HepG2 (cell line): Measurements from ENCODE around the gene SENP7. TPM values are rescaled to one million over a fixed set of nuclear protein-coding genes. Genes with fewer than 3 reads are reported as not detected.

Experiments
- AGO1 ChIP-seq: fragments of 200-400 bp; formaldehyde crosslinking; IDR thresholded peaks from 2 replicates; pipeline ENCODE4 v1.6.1; 2017; ENCODE audit warnings: mild to moderate bottlenecking, low read depth, low read length, moderate library complexity; ENCODE audit not compliant: poor library complexity, severe bottlenecking
- ATF3 ChIP-seq: sonication (generic); formaldehyde crosslinking; IDR thresholded peaks from 2 replicates; pipeline ENCODE4 v1.4.0; 2020; ENCODE audit warnings: missing genetic modification reagents
- DPF2 ChIP-seq: sonication (generic); formaldehyde crosslinking; IDR thresholded peaks from 2 replicates; pipeline ENCODE4 v1.4.0; 2020; ENCODE audit warnings: mild to moderate bottlenecking, low read depth, missing genetic modification reagents, borderline replicate concordance
- KAT7 ChIP-seq: IDR thresholded peaks from 2 replicates; pipeline ENCODE4 v1.6.1; 2018; ENCODE audit warnings: borderline replicate concordance, missing compliant biosample characterization
- NBN ChIP-seq: fragments of 450-650 bp; conservative IDR thresholded peaks from 2 replicates; pipeline ENCODE4 v1.6.1; 2017
- NFE2L1 ChIP-seq: sonication (generic); formaldehyde crosslinking; IDR thresholded peaks from 2 replicates; pipeline ENCODE4 v1.4.0; 2020; ENCODE audit warnings: missing genetic modification reagents, mild to moderate bottlenecking, borderline replicate concordance
- RARA ChIP-seq: IDR thresholded peaks from 2 replicates; pipeline ENCODE4 v1.6.1; 2016; ENCODE audit warnings: missing genetic modification reagents, missing compliant biosample characterization
- THAP7 ChIP-seq: sonication (generic); formaldehyde crosslinking; IDR thresholded peaks from 2 replicates; pipeline ENCODE4 v1.8.1; 2023; ENCODE audit warnings: mild to moderate bottlenecking, missing genetic modification reagents
- ZHX2 ChIP-seq, 2 experiments: sonication (generic) in 1 of 2; formaldehyde crosslinking in 1 of 2; IDR thresholded peaks; 2 replicates each; pipeline versions ENCODE4 v1.6.1 to v1.9.0; 2014 to 2022; ENCODE audit warnings: antibody characterized with exemption in 1 of 2, borderline replicate concordance in 1 of 2, inconsistent platforms in 1 of 2, low read depth in 1 of 2, missing genetic modification reagents in 1 of 2
- ZNF362 ChIP-seq: sonication (generic); formaldehyde crosslinking; IDR thresholded peaks from 2 replicates; pipeline ENCODE4 v1.4.0; 2020; ENCODE audit warnings: missing genetic modification reagents, mild to moderate bottlenecking, borderline replicate concordance
- ZNF367 ChIP-seq: sonication (generic); formaldehyde crosslinking; IDR thresholded peaks from 2 replicates; pipeline ENCODE4 v1.4.0; 2020; ENCODE audit warnings: missing genetic modification reagents, borderline replicate concordance
- ZNF784 ChIP-seq: sonication (generic); formaldehyde crosslinking; IDR thresholded peaks from 2 replicates; pipeline ENCODE4 v1.5.1; 2020; ENCODE audit warnings: missing genetic modification reagents, mild to moderate bottlenecking, borderline replicate concordance
- ZNF788 ChIP-seq: sonication (generic); formaldehyde crosslinking; IDR thresholded peaks from 2 replicates; pipeline ENCODE4 v1.5.0; 2020; ENCODE audit warnings: mild to moderate bottlenecking, missing genetic modification reagents, borderline replicate concordance
- ZNF850 ChIP-seq: sonication (generic); formaldehyde crosslinking; conservative IDR thresholded peaks from 2 replicates; pipeline ENCODE4 v1.9.0; 2021; ENCODE audit warnings: mild to moderate bottlenecking, missing genetic modification reagents
- polyA plus RNA-seq, 8 experiments: library from polyadenylated mRNA; depleted of rRNA in 3 of 8; stranded (reverse) in 7 of 8; unstranded in 1 of 8; fragments of >200 nt; fragmentation: Illumina TruSeq in 4 of 8; extraction: Trizol in 4 of 8; gene quantifications; 2 replicates each; pipeline versions ENCODE4 v1.2.1 to v1.2.3, GENCODE V29; 2011 to 2016; ENCODE audit warnings: low read depth in 4 of 8, missing spikeins in 1 of 8, mixed read lengths in 1 of 8; ENCODE audit not compliant: insufficient read depth in 1 of 8
- total RNA-seq, 5 experiments: library from RNA; depleted of rRNA; stranded (reverse); fragments of >200 nt; fragmentation: Illumina TruSeq; extraction: Trizol; gene quantifications; 2 replicates each; pipeline ENCODE4 v1.2.3, GENCODE V29; 2016; ENCODE audit warnings: low read depth in 1 of 5

The SENP7 gene
- total and polyA plus RNA-seq, 2 of the 13 experiments (the other 11 are each of a cell fraction or from before 2014, with no cell fraction given) = 9.1 to 10.3 TPM

GRCh38 chr3:101512646-101513418 is at the start of gene SENP7 (continued):
- no peak for TF ChIP-seq ZHX2 (IDR thresholded peaks at IDR 0.05; ENCODE audit: low read depth)
- TF ChIP-seq ZHX2 (CRISPR knock-in tag; IDR thresholded peaks at IDR 0.05; ENCODE audit: borderline replicate concordance) = no peak; the same call in 1 of the 2 replicates
- no peak for TF ChIP-seq KAT7 (CRISPR knock-in tag)
- TF ChIP-seq NBN = no peak
- peak; percentile 98 for TF ChIP-seq ZNF362 (CRISPR knock-in tag)
- TF ChIP-seq THAP7 (CRISPR knock-in tag) = no peak
- 0 out of 2 replicates have a peak, but pooled peaks have one; percentile 26 for TF ChIP-seq ZNF788 (CRISPR knock-in tag)
- TF ChIP-seq NFE2L1 (CRISPR knock-in tag) = no peak
- peak; percentile 5; the same call in 1 of the 2 replicates for TF ChIP-seq RARA (CRISPR knock-in tag)
- TF ChIP-seq ATF3 (CRISPR knock-in tag) = no peak
- TF ChIP-seq DPF2 (CRISPR knock-in tag) = no peak
- TF ChIP-seq ZNF784 = no peak
- no peak for TF ChIP-seq ZNF850 (CRISPR knock-in tag)
- TF ChIP-seq ZNF367 (CRISPR knock-in tag) = no peak
- TF ChIP-seq AGO1 = no peak
